DOHH2 (cell line): Measurements from ENCODE around the gene POU2F1.

Experiments
- H3F3A ChIP-seq: fragments of 200-600 bp; sonication (generic), shearing (Covaris generic); 2 replicates; pipeline ENCODE4 v1.6.0; 2016; ENCODE audit warnings: antibody characterized with exemption, mild to moderate bottlenecking; ENCODE audit not compliant: control insufficient read depth, insufficient read depth
- H3K27ac ChIP-seq: fragments of 200-600 bp; sonication (generic); 2 replicates; pipeline ENCODE4 v1.5.1; 2014; ENCODE audit warnings: low read depth, mild to moderate bottlenecking, low read length, moderate library complexity
- H3K27me3 ChIP-seq: fragments of 200-600 bp; sonication (generic); 2 replicates; pipeline ENCODE4 v1.6.1; 2014; ENCODE audit warnings: mild to moderate bottlenecking, low read length, mixed read lengths; ENCODE audit not compliant: control insufficient read depth
- H3K36me3 ChIP-seq: fragments of 200-600 bp; sonication (generic); 2 replicates; pipeline ENCODE4 v1.6.1; 2014; ENCODE audit warnings: mild to moderate bottlenecking, low read length, moderate library complexity, mixed read lengths; ENCODE audit not compliant: control insufficient read depth
- H3K4me1 ChIP-seq: fragments of 200-600 bp; sonication (generic); 2 replicates; pipeline ENCODE4 v1.6.1; 2014; ENCODE audit warnings: mild to moderate bottlenecking, low read length, mixed read lengths; ENCODE audit not compliant: control insufficient read depth
- H3K4me2 ChIP-seq: fragments of 200-600 bp; sonication (generic); 2 replicates; pipeline ENCODE4 v1.6.0; 2014; ENCODE audit warnings: mild to moderate bottlenecking, low read length, moderate library complexity
- H3K4me3 ChIP-seq: fragments of 200-600 bp; sonication (generic); 2 replicates; pipeline ENCODE4 v1.5.1; 2014; ENCODE audit warnings: mild to moderate bottlenecking, low read length, mixed read lengths
- H3K79me2 ChIP-seq: fragments of 200-600 bp; sonication (generic); 2 replicates; pipeline ENCODE4 v1.6.1; 2014; ENCODE audit warnings: mild to moderate bottlenecking, low read length, mixed read lengths; ENCODE audit not compliant: control insufficient read depth
- H3K9me2 ChIP-seq: fragments of 200-600 bp; sonication (generic); replicated peaks from 2 replicates; pipeline ENCODE4 v1.6.1; 2014; ENCODE audit warnings: mild to moderate bottlenecking, low read length, mixed read lengths; ENCODE audit not compliant: control insufficient read depth
- H3K9me3 ChIP-seq: fragments of 200-600 bp; sonication (generic); 2 replicates; pipeline ENCODE4 v1.6.1; 2014; ENCODE audit warnings: antibody characterized with exemption, low read length, mixed read lengths; ENCODE audit not compliant: control insufficient read depth, insufficient read depth
- H4K20me1 ChIP-seq: fragments of 200-600 bp; sonication (generic); 2 replicates; pipeline ENCODE4 v1.6.0; 2014; ENCODE audit warnings: low read depth, mild to moderate bottlenecking, antibody characterized with exemption, low read length, moderate library complexity; ENCODE audit not compliant: control insufficient read depth, insufficient read depth
- CTCF ChIP-seq: fragments of 200-600 bp; sonication (generic); IDR thresholded peaks from one replicate; pipeline ENCODE4 v1.5.1; 2014; ENCODE audit warnings: antibody characterized with exemption, mild to moderate bottlenecking, low read depth, low read length; ENCODE audit not compliant: poor library complexity, severe bottlenecking
- EZH2phosphoT487 ChIP-seq: fragments of 200-600 bp; sonication (generic); IDR thresholded peaks from 2 replicates; pipeline ENCODE4 v1.6.1; 2017; ENCODE audit warnings: borderline replicate concordance, mild to moderate bottlenecking, antibody characterized with exemption, low read length, moderate library complexity, mixed read lengths

POU2F1 gene

GRCh38 chr1:167342846-167343245 lies 122.2 kb downstream of the POU2F1 start:
- Histone ChIP-seq H3K27me3 (no peaks in the 10 kb centered on the region), H3K79me2 (peaks cover 84% of the 10 kb centered on the region), H3K9me2 (no peaks in the 10 kb centered on the region), H3F3A (peaks cover 4% of the 10 kb centered on the region; the same call in 1 of the 2 replicates), H3K27ac (no peak overlapping the region), H3K9me3 (no peaks in the 10 kb centered on the region), H3K4me3 (no peak overlapping the region), H3K36me3 (peaks cover 34% of the 10 kb centered on the region), H3K4me2 (no peak overlapping the region), H3K4me1 (peaks cover 45% of the 10 kb centered on the region), H4K20me1 (no peaks in the 10 kb centered on the region)
- TF ChIP-seq EZH2phosphoT487 (no peak), CTCF (peak; percentile 61)

DNA sequence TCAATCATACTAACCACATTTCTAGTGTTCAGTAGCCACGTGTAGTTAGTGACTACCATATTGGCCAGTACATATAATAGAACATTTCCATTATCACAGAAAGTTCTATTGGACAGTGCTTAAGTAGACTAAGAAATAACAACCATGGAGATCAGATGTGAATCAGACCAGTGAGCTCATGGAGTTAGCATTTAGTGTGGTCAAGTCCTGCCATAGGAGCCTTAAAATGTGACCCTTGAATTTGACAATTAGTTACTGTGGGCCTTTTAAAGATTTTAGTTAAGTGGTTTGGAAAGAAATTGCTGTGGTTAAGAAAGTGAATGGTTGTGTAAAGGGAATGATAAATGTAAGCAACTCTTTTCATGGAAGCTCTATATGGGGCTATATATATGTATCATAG lies 123.4 kb downstream of the POU2F1 start:
- Histone ChIP-seq H3K79me2 (peaks cover 85% of the 10 kb centered on the region), H3K27ac (no peak overlapping the region), H3K36me3 (peaks cover 21% of the 10 kb centered on the region), H4K20me1 (no peaks in the 10 kb centered on the region), H3K9me2 (no peaks in the 10 kb centered on the region), H3K4me2 (no peak overlapping the region), H3F3A (no peaks in the 10 kb centered on the region), H3K9me3 (no peaks in the 10 kb centered on the region), H3K27me3 (no peaks in the 10 kb centered on the region), H3K4me1 (peaks cover 33% of the 10 kb centered on the region), H3K4me3 (no peak overlapping the region)
- TF ChIP-seq CTCF = no peak
- no peak for TF ChIP-seq EZH2phosphoT487

- no peaks in the 10 kb centered on the region for H3K9me3 ChIP-seq
- TF ChIP-seq CTCF = no peak
- TF ChIP-seq EZH2phosphoT487 = no peak
- peaks cover 18% of the 10 kb centered on the region for H3K36me3 ChIP-seq
- H3F3A ChIP-seq = 0 out of 2 replicates have a peak, but pooled peaks cover 4% of the 10 kb centered on the region
- H3K27ac ChIP-seq = no peak overlapping the region
- peaks cover 29% of the 10 kb centered on the region for H3K4me1 ChIP-seq
- no peak overlapping the region for H3K4me2 ChIP-seq
- no peaks in the 10 kb centered on the region for H3K27me3 ChIP-seq
- H4K20me1 ChIP-seq = no peaks in the 10 kb centered on the region
- H3K9me2 ChIP-seq = no peaks in the 10 kb centered on the region
- H3K4me3 ChIP-seq = no peak overlapping the region
- H3K79me2 ChIP-seq = peaks cover 85% of the 10 kb centered on the region
These were observed 124.1 kb downstream of the POU2F1 start for GRCh38 chr1:167344615-167345385.
